OCI-LY7 (cell line): Measurements from ENCODE around the gene CLP1. TPM values are rescaled to one million over a fixed set of nuclear protein-coding genes. Genes with fewer than 3 reads are reported as not detected.

Experiments used
- BruUV-seq: library from RNA; stranded (reverse); fragments of 400-500 nt; replicated peaks from 2 replicates; lab custom pipeline; 2021; lab: Mats Ljungman, UMichigan
- CTCF ChIA-PET: fragments of 300-600 bp; sonication (Branson Sonifier 250); formaldehyde crosslinking; loops from one replicate; lab custom pipeline; 2022; ENCODE audit warnings: antibody characterized with exemption; ENCODE audit not compliant: unreplicated experiment; lab: Charles Lee
- POLR2A ChIA-PET: fragments of 300-600 bp; sonication (Branson Sonifier 250); formaldehyde crosslinking; loops from one replicate; lab custom pipeline; 2022; ENCODE audit warnings: antibody characterized with exemption; lab: Charles Lee
- DNase-seq: peaks from one replicate; pipeline ENCODE4 v3.0.0-alpha.2; 2015; ENCODE audit warnings: low spot score
- H2AFZ ChIP-seq: fragments of 200-600 bp; sonication (generic), shearing (Covaris generic); 2 replicates; pipeline ENCODE4 v1.6.1; 2014; ENCODE audit warnings: mild to moderate bottlenecking, antibody characterized with exemption, low read length, moderate library complexity
- H3K27ac ChIP-seq: fragments of 200-600 bp; sonication (generic); 2 replicates; pipeline ENCODE4 v1.5.1; 2014; ENCODE audit warnings: mixed run types, low read depth, mild to moderate bottlenecking, moderate library complexity, low read length, inconsistent platforms; ENCODE audit not compliant: poor library complexity, severe bottlenecking
- H3K36me3 ChIP-seq: fragments of 200-600 bp; sonication (generic); 2 replicates; pipeline ENCODE4 v1.6.1; 2014; ENCODE audit warnings: mild to moderate bottlenecking, antibody characterized with exemption, low read length, moderate library complexity, mixed read lengths; ENCODE audit not compliant: insufficient read depth
- H3K4me1 ChIP-seq: fragments of 200-600 bp; sonication (generic); 2 replicates; pipeline ENCODE4 v1.5.1; 2014; ENCODE audit warnings: mild to moderate bottlenecking, low read length; ENCODE audit not compliant: insufficient read depth, poor library complexity, severe bottlenecking
- H3K4me2 ChIP-seq: fragments of 200-600 bp; sonication (generic); 2 replicates; pipeline ENCODE4 v1.6.1; 2014; ENCODE audit warnings: mild to moderate bottlenecking, low read length
- H3K4me3 ChIP-seq: fragments of 200-600 bp; sonication (generic); 2 replicates; pipeline ENCODE4 v1.5.1; 2014; ENCODE audit warnings: mild to moderate bottlenecking, low read depth, low read length; ENCODE audit not compliant: poor library complexity, severe bottlenecking
- H3K79me2 ChIP-seq: fragments of 200-600 bp; sonication (generic); 2 replicates; pipeline ENCODE4 v1.6.1; 2016; ENCODE audit warnings: low read depth, mild to moderate bottlenecking, low read length, moderate library complexity, mixed read lengths; ENCODE audit not compliant: insufficient read depth
- H3K9me2 ChIP-seq: fragments of 200-600 bp; sonication (generic); 2 replicates; pipeline ENCODE4 v1.6.1; 2016; ENCODE audit warnings: mild to moderate bottlenecking, low read length, mixed read lengths; ENCODE audit not compliant: insufficient read depth
- H3K9me3 ChIP-seq: fragments of 200-600 bp; sonication (generic); 2 replicates; pipeline ENCODE4 v1.6.1; 2014; ENCODE audit warnings: mild to moderate bottlenecking, mixed run types, low read length, mixed read lengths
- H4K20me1 ChIP-seq: fragments of 200-600 bp; sonication (generic); 2 replicates; pipeline ENCODE4 v1.6.1; 2014; ENCODE audit warnings: mild to moderate bottlenecking, antibody characterized with exemption, low read length, moderate library complexity, mixed read lengths; ENCODE audit not compliant: insufficient read depth
- CTCF ChIP-seq: fragments of 200-600 bp; sonication (generic); conservative IDR thresholded peaks from 2 replicates; pipeline ENCODE4 v1.5.1; 2014; ENCODE audit warnings: mild to moderate bottlenecking, antibody characterized with exemption, low read length, moderate library complexity, mixed read lengths
- EZH2phosphoT487 ChIP-seq: fragments of 200-600 bp; sonication (generic); IDR thresholded peaks from 2 replicates; pipeline ENCODE4 v1.6.1; 2018; ENCODE audit warnings: low read depth, borderline replicate concordance, mild to moderate bottlenecking, mixed run types, antibody characterized with exemption, low read length, moderate library complexity, mixed read lengths
- intact Hi-C: fragments of 100-400 bp; cut with micrococcal nuclease; formaldehyde crosslinking; loops from one replicate; pipeline ENCODE4 v1.10.0; 2022; ENCODE audit not compliant: unreplicated experiment
- total RNA-seq, 2 experiments: library from RNA; depleted of rRNA in 1 of 2; stranded (reverse); fragments of >200 nt in 1 of 2; shearing (Covaris generic) in 1 of 2; gene quantifications; 2 replicates each; pipeline ENCODE4 v1.2.3, GENCODE V29; 2014 to 2022

Gene CLP1
- total RNA-seq, 2 experiments from 2014 or later = 18.5 to 20.8 TPM

- TF ChIP-seq CTCF = no peak
- no peak for TF ChIP-seq EZH2phosphoT487
- H3K9me2 ChIP-seq = no peaks in the 10 kb centered on the region
- peak; percentile 25 for DNase-seq
- no peaks in the 10 kb centered on the region for H3K36me3 ChIP-seq
- H3K4me1 ChIP-seq = peaks cover 30% of the 10 kb centered on the region
- BruUV-seq = no TSS peak
- H3K79me2 ChIP-seq = no peaks in the 10 kb centered on the region
- POLR2A ChIA-PET = interaction anchor here (2.1 to 2.6 kb wide), 3 partner anchors 12 to 182 kb away, joined by 5 to 8 read pairs (median 7); no protein-coding TSS in a partner anchor
- H3K27ac ChIP-seq = no peak overlapping the region
- peak overlapping the region; percentile 41; the same call in 1 of the 2 replicates for H3K4me2 ChIP-seq
- H3K4me3 ChIP-seq = no peak overlapping the region
- CTCF ChIA-PET = interaction anchor here (1.7 to 2.4 kb wide), 3 partner anchors 181 to 293 kb away, joined by 6 to 18 read pairs (median 8); no protein-coding TSS in a partner anchor
- H2AFZ ChIP-seq = peak overlapping the region; percentile 60
- no peaks in the 10 kb centered on the region for H3K9me3 ChIP-seq
- H4K20me1 ChIP-seq = no peaks in the 10 kb centered on the region
- intact Hi-C loops = loop anchor here (2.0 to 5.0 kb wide), 2 partner anchors 109 to 163 kb away; partner anchors contain the start of gene TIMM10
Measured at GRCh38 chr11:57639321-57640067, 18.1 kb upstream of the CLP1 start.

- BruUV-seq = no TSS peak
- H3K36me3 ChIP-seq = no peaks in the 10 kb centered on the region
- peak overlapping the region; percentile 56 for H3K4me2 ChIP-seq
- DNase-seq = no peak
- H4K20me1 ChIP-seq = no peaks in the 10 kb centered on the region
- H3K4me3 ChIP-seq = no peak overlapping the region
- no peaks in the 10 kb centered on the region for H3K9me2 ChIP-seq
- ChIA-PET CTCF (interaction anchor here (0.5 to 2.4 kb wide), 9 partner anchors 70 to 315 kb away, joined by 3 to 19 read pairs (median 6); partner anchors contain the start of genes TNKS1BP1 and UBE2L6), POLR2A (interaction anchor here (0.5 to 2.6 kb wide), 9 partner anchors 8 to 420 kb away, joined by 3 to 12 read pairs (median 5); partner anchors contain the start of gene UBE2L6)
- H3K9me3 ChIP-seq = no peaks in the 10 kb centered on the region
- H3K27ac ChIP-seq = no peak overlapping the region
- TF ChIP-seq EZH2phosphoT487 = no peak
- no peak for TF ChIP-seq CTCF
- peak overlapping the region; percentile 65 for H2AFZ ChIP-seq
- peaks cover 36% of the 10 kb centered on the region for H3K4me1 ChIP-seq
- intact Hi-C loops = loop anchor here (2.0 to 5.0 kb wide), 2 partner anchors 109 to 162 kb away; partner anchors contain the start of gene TIMM10
- no peaks in the 10 kb centered on the region for H3K79me2 ChIP-seq
Measured at GRCh38 chr11:57640068-57640800, 17.3 kb upstream of the CLP1 start.
